Keratinocyte (primary cell): Measurements from ENCODE around the gene TMEM18.

Experiments
- EZH2 ChIP-seq: IDR thresholded peaks from one replicate; pipeline ENCODE4 v1.6.1; 2012; ENCODE audit warnings: inconsistent platforms, mild to moderate bottlenecking, low read length, moderate library complexity
- TF ChIP-seq, protein P1 (sequence below), 3 experiments: IDR thresholded peaks in 1 of 3; conservative IDR thresholded peaks in 1 of 3; optimal IDR thresholded peaks in 1 of 3; 2 replicates in 2 of 3; 3 replicates in 1 of 3; pipeline versions ENCODE3 to v1.5.1; 2011; ENCODE audit warnings: low read length in 3 of 3, mild to moderate bottlenecking in 3 of 3, moderate library complexity in 2 of 3, control low read depth in 1 of 3, inconsistent platforms in 1 of 3; ENCODE audit not compliant: insufficient read depth in 2 of 3; ENCODE audit errors: extremely low read depth in 1 of 3

DNA sequence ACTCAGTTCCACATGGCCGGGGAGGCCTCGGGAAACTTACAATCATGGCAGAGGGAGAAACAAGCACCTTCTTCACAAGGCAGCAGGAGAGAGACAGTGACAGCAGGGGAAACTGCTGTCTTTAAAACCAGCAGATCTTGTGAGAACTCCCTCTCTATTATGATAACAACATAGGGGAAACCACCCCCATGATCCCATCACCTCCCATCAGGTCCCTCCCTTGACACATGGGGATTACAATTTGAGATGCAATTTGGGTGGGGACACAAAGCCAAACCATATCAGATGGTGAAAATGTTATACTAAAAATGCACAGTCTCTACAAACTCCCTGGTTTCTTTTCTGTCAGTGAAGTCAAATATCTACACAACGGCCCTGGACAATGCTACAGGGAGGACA, 9.2 kb downstream of the TMEM18 start:
- TF ChIP-seq, protein P1, sequence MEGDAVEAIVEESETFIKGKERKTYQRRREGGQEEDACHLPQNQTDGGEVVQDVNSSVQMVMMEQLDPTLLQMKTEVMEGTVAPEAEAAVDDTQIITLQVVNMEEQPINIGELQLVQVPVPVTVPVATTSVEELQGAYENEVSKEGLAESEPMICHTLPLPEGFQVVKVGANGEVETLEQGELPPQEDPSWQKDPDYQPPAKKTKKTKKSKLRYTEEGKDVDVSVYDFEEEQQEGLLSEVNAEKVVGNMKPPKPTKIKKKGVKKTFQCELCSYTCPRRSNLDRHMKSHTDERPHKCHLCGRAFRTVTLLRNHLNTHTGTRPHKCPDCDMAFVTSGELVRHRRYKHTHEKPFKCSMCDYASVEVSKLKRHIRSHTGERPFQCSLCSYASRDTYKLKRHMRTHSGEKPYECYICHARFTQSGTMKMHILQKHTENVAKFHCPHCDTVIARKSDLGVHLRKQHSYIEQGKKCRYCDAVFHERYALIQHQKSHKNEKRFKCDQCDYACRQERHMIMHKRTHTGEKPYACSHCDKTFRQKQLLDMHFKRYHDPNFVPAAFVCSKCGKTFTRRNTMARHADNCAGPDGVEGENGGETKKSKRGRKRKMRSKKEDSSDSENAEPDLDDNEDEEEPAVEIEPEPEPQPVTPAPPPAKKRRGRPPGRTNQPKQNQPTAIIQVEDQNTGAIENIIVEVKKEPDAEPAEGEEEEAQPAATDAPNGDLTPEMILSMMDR (optimal IDR thresholded peaks at IDR 0.05 in 1 of 3, IDR thresholded peaks at IDR 0.05 in 1 of 3, conservative IDR thresholded peaks at IDR 0.05 in 1 of 3; ENCODE audit: extremely low read depth in 1 of 3, insufficient read depth in 2 of 3, low read length in 3 of 3): no peak
- TF ChIP-seq EZH2: no peak
